OCI-LY1 (cell line): ENCODE data around the gene TNFRSF12A.

ENCODE experiments used
- H2AFZ ChIP-seq: fragments of 200-600 bp; sonication (generic), shearing (Covaris generic); 2 replicates; pipeline ENCODE4 v1.6.0; 2014; ENCODE audit warnings: antibody characterized with exemption, mild to moderate bottlenecking, low read length
- H3F3A ChIP-seq: fragments of 200-600 bp; sonication (generic), shearing (Covaris generic); 2 replicates; pipeline ENCODE4 v1.6.0; 2014; ENCODE audit warnings: mild to moderate bottlenecking, antibody characterized with exemption, low read length, moderate library complexity; ENCODE audit not compliant: insufficient read depth
- H3K27ac ChIP-seq: fragments of 200-600 bp; sonication (generic); 2 replicates; pipeline ENCODE4 v1.5.1; 2014; ENCODE audit warnings: low read length, mixed run types, mild to moderate bottlenecking, low read depth; ENCODE audit not compliant: poor library complexity, severe bottlenecking
- H3K27me3 ChIP-seq: fragments of 200-600 bp; sonication (generic); 2 replicates; pipeline ENCODE4 v1.6.0; 2014; ENCODE audit warnings: antibody characterized with exemption, mild to moderate bottlenecking, low read length, moderate library complexity; ENCODE audit not compliant: insufficient read depth
- H3K36me3 ChIP-seq: fragments of 200-600 bp; sonication (generic); 2 replicates; pipeline ENCODE4 v1.6.1; 2014; ENCODE audit warnings: mild to moderate bottlenecking, antibody characterized with exemption, low read length, moderate library complexity, mixed read lengths; ENCODE audit not compliant: insufficient read depth
- H3K4me1 ChIP-seq: fragments of 200-600 bp; sonication (generic); 2 replicates; pipeline ENCODE4 v1.5.1; 2014; ENCODE audit warnings: mild to moderate bottlenecking, low read length, moderate library complexity; ENCODE audit not compliant: insufficient read depth, severe bottlenecking
- H3K4me2 ChIP-seq: fragments of 200-600 bp; sonication (generic), shearing (Covaris generic); 2 replicates; pipeline ENCODE4 v1.6.1; 2014; ENCODE audit warnings: low read length
- H3K4me3 ChIP-seq: fragments of 200-600 bp; sonication (generic); 2 replicates; pipeline ENCODE4 v1.5.1; 2014; ENCODE audit warnings: low read length, low read depth, mild to moderate bottlenecking, mixed read lengths; ENCODE audit not compliant: poor library complexity, severe bottlenecking
- H3K79me2 ChIP-seq: fragments of 200-600 bp; shearing (Covaris generic); 2 replicates; pipeline ENCODE4 v1.6.1; 2016; ENCODE audit warnings: mixed run types, low read length, mixed read lengths; ENCODE audit not compliant: insufficient read depth
- H3K9ac ChIP-seq: fragments of 200-600 bp; sonication (generic), shearing (Covaris generic); 2 replicates; pipeline ENCODE4 v1.6.1; 2014; ENCODE audit warnings: mild to moderate bottlenecking, low read length, mixed read lengths
- H3K9me2 ChIP-seq: fragments of 200-600 bp; sonication (generic), shearing (Covaris generic); 2 replicates; pipeline ENCODE4 v1.6.1; 2014; ENCODE audit warnings: low read depth, mild to moderate bottlenecking, low read length, mixed read lengths
- H3K9me3 ChIP-seq: fragments of 200-600 bp; shearing (Covaris generic); 2 replicates; pipeline ENCODE4 v1.6.1; 2014; ENCODE audit warnings: low read length, mixed read lengths
- H4K20me1 ChIP-seq: fragments of 200-600 bp; sonication (generic), shearing (Covaris generic); 2 replicates; pipeline ENCODE4 v1.6.0; 2016; ENCODE audit warnings: mild to moderate bottlenecking, low read length; ENCODE audit not compliant: insufficient read depth
- CTCF ChIP-seq: fragments of 200-600 bp; sonication (generic), shearing (Covaris generic); IDR thresholded peaks from 2 replicates; pipeline ENCODE4 v1.5.1; 2017; ENCODE audit warnings: mild to moderate bottlenecking, antibody characterized with exemption, low read length, moderate library complexity, mixed read lengths
- EZH2 ChIP-seq: fragments of 200-600 bp; sonication (generic), shearing (Covaris generic); IDR thresholded peaks from 2 replicates; pipeline ENCODE4 v1.8.0; 2017; ENCODE audit warnings: borderline replicate concordance, mixed run types, mild to moderate bottlenecking, antibody characterized with exemption, low read length, moderate library complexity, mixed read lengths

TNFRSF12A gene

DNA sequence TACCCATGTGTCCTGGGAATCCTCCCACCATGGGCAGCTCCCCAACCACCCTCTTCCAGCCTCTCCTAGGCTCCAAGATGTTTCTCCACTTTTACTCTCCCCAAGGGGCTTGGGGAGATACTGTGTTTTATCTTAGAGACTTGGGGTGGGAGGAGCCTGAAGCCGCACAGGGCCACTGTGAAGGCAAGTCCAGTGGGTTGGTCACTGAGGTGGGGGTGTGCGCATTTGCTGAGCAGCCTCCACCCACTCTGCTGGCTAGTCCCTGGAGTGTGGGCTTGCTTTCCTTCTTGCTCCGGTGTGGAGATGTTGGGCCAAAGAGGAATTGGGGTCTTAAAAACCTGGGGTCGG, 11.5 kb upstream of the TNFRSF12A start:
- Histone ChIP-seq H3K9ac (no peak overlapping the region), H3K9me2 (no peaks in the 10 kb centered on the region)
- no peak for TF ChIP-seq CTCF
- TF ChIP-seq EZH2, result no peak

GRCh38 chr16:3009568-3010390, 10.4 kb upstream of the TNFRSF12A start:
- Histone ChIP-seq H3K4me1 (peaks cover 2% of the 10 kb centered on the region), H3K4me2 (no peak overlapping the region), H3K4me3 (no peak overlapping the region), H3K9ac (no peak overlapping the region), H3F3A (no peaks in the 10 kb centered on the region), H3K36me3 (no peaks in the 10 kb centered on the region), H2AFZ (no peak overlapping the region), H3K27me3 (peaks cover 29% of the 10 kb centered on the region), H3K9me2 (no peaks in the 10 kb centered on the region), H3K9me3 (no peaks in the 10 kb centered on the region), H4K20me1 (no peaks in the 10 kb centered on the region), H3K27ac (no peak overlapping the region), H3K79me2 (no peaks in the 10 kb centered on the region)
- TF ChIP-seq CTCF (no peak), EZH2 (no peak)

More for the DNA sequence above, 11.5 kb upstream of the TNFRSF12A start:
- Histone ChIP-seq H3K27me3 (peaks cover 29% of the 10 kb centered on the region), H3K4me1 (peaks cover 4% of the 10 kb centered on the region), H4K20me1 (no peaks in the 10 kb centered on the region), H3K4me2 (no peak overlapping the region), H3F3A (no peaks in the 10 kb centered on the region), H3K36me3 (no peaks in the 10 kb centered on the region), H3K9me3 (no peaks in the 10 kb centered on the region), H3K79me2 (no peaks in the 10 kb centered on the region), H2AFZ (no peak overlapping the region), H3K27ac (no peak overlapping the region), H3K4me3 (no peak overlapping the region)

DNA sequence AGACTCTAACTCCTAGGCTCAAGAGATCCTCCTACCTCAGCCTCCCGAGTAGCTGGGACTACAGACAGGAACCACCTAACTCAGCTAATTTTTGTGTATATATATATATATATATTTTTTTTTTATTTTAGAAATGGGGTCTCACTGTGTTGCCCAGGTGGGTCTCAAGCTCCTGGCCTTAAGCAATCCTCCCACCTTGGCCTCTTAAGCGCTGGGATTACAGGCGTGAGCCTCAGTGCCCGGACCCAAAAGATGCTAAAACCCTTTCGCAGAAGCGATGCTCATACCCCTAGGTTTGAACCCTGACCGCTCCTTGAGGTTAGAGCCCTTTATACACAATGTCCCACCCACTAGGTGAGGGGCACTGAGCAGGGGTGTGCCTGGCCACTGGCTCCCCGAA, 9.7 kb upstream of the TNFRSF12A start:
- Histone ChIP-seq H4K20me1 (no peaks in the 10 kb centered on the region), H3K27ac (no peak overlapping the region), H3K9me3 (no peaks in the 10 kb centered on the region), H3K4me2 (no peak overlapping the region), H3K4me3 (no peak overlapping the region), H3K9ac (no peak overlapping the region), H3F3A (no peaks in the 10 kb centered on the region), H3K9me2 (no peaks in the 10 kb centered on the region), H2AFZ (no peak overlapping the region), H3K4me1 (no peaks in the 10 kb centered on the region), H3K79me2 (no peaks in the 10 kb centered on the region), H3K27me3 (peaks cover 29% of the 10 kb centered on the region), H3K36me3 (no peaks in the 10 kb centered on the region)
- TF ChIP-seq EZH2, result no peak
- TF ChIP-seq CTCF, result no peak
